Naive B cell (primary cell): ENCODE data around the gene SOS2. TPM values are rescaled to one million over a fixed set of nuclear protein-coding genes. Genes with fewer than 3 reads are reported as not detected.
A peak's percentile ranks its signal among the peaks of the same experiment; 100 is the strongest.

Source experiments
- ATAC-seq, 2 donors: fragments of 150-1000 bp; cut with Tn5 transposase; 2 replicates each; pipeline ENCODE4 v1.10.0; 2021; ENCODE audit warnings: low read depth in 2 of 2, mild to moderate bottlenecking in 2 of 2, moderate library complexity in 2 of 2
- DNase-seq: peaks from one replicate; pipeline ENCODE4 v3.0.0; 2022
- H3K27ac Mint-ChIP-seq, 6 donors: one replicate each; pipeline ENCODE4 v1.8.0; 2020 to 2022; ENCODE audit warnings: mild to moderate bottlenecking in 6 of 6, mixed read lengths in 6 of 6, moderate library complexity in 5 of 6, inconsistent platforms in 2 of 6
- H3K27me3 Mint-ChIP-seq, 3 donors: one replicate each; pipeline ENCODE4 v1.8.0; 2021 to 2022; ENCODE audit warnings: mixed read lengths in 3 of 3, mild to moderate bottlenecking in 1 of 3
- H3K36me3 Mint-ChIP-seq, 2 donors: one replicate each; pipeline ENCODE4 v1.8.0; 2020 to 2022; ENCODE audit warnings: mixed read lengths in 2 of 2, inconsistent platforms in 1 of 2, mild to moderate bottlenecking in 1 of 2
- H3K4me1 Mint-ChIP-seq, 3 donors: one replicate each; pipeline ENCODE4 v1.8.0; 2020 to 2022; ENCODE audit warnings: mixed read lengths in 3 of 3, inconsistent platforms in 1 of 3, mild to moderate bottlenecking in 1 of 3, moderate library complexity in 1 of 3
- H3K4me3 Mint-ChIP-seq, 8 donors: one replicate each; pipeline ENCODE4 v1.8.0; 2020 to 2022; ENCODE audit warnings: mild to moderate bottlenecking in 8 of 8, mixed read lengths in 8 of 8, moderate library complexity in 8 of 8, inconsistent platforms in 2 of 8
- H3K9me3 Mint-ChIP-seq, 7 donors: one replicate each; pipeline ENCODE4 v1.8.0; 2020 to 2022; ENCODE audit warnings: mixed read lengths in 7 of 7, mild to moderate bottlenecking in 5 of 7, inconsistent platforms in 2 of 7, moderate library complexity in 1 of 7
- polyA plus RNA-seq, 6 donors: library from polyadenylated mRNA; unstranded; fragments of 300-500 nt; fragmentation: Illumina TruSeq; gene quantifications; one replicate each; pipeline ENCODE4 v1.2.3, GENCODE V29; 2021; ENCODE audit warnings: low read depth in 6 of 6

The SOS2 gene
- 10 to 100 TPM; 15.6 to 34.8 (median 20.3) TPM for polyA plus RNA-seq

DNA sequence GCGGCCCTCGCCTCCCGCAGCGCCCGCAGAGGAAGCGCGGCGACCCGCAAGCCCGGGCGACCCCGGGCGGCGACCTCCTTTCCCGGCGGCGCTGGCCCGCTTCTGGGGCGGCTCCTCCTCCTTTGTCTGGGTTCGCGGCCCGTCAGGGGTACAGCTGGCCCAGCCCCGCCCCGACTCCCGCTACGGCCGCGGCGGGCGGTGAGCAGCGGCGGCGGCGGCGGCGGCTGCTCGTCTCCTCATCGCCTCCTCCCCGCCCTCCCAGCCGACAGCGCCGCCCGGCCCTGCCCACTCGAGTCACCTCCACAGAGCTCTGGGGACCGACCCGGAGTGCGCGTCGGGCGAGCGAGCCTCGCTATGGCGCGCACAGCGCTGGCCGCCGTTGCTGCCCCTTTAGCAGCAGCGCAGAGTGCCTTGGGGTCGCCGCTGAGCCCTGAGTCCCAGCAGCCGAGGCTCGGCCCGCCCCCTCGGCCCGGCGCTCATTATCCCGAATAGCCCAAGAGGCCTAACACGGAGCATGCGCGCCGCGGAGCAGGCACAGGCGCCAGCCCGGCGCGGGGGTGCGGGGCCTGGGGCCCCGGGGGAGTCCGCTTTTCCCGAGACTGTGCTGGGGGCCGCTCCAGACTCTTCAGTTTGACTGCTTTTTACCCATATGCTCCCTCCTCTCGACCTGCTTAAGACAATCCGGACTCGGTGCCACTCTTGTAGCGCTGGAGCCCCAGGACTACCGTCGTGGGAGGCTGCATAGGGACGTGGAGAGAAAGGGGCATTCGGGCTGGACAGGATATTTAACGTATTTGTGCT, at the start of gene SOS2:
Gene SOS2 (minus strand): TSS at position 104 of the 801 bp plus-strand sequence. CDS start 295 bp downstream, outside the sequence.
- H3K27me3 Mint-ChIP-seq: no peaks in the 10 kb centered on the region
- H3K9me3 Mint-ChIP-seq: no peaks in the 10 kb centered on the region
- DNase-seq (peak; percentile 89), ATAC-seq (peak; percentile 86)
- no peaks in the 10 kb centered on the region for H3K36me3 Mint-ChIP-seq
- H3K4me3 Mint-ChIP-seq: peak within 1 kb of the TSS; percentile 86 to 93 (median 90)
- H3K27ac Mint-ChIP-seq: peak within 1 kb of the TSS; percentile 86 to 97 (median 92)
- H3K4me1 Mint-ChIP-seq: peaks cover 9 to 35% (median 23%) of the 10 kb centered on the region in 3 donors

DNA sequence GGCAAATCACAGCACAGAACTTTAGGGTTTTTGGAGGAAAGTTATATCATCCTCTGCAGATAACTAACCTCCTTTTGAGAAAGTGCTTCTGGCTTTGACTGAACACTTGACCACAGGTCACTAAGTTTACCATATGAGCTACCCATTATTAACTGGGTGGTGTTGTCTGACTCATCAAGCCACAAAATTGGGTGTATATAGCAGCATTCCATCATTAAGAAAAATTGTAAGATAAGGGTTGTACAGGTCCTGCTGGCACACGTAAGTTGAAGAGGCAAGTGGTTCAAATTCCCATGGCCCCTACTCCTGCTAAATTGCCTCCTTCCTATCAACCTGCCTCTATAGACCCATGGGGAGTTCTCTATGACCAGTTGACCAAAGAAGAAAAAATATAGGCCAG, 41.1 kb upstream of the SOS2 start:
- no peak for ATAC-seq
- H3K4me3 Mint-ChIP-seq: no peak overlapping the region
- no peaks in the 10 kb centered on the region for H3K4me1 Mint-ChIP-seq
- no peaks in the 10 kb centered on the region for H3K27me3 Mint-ChIP-seq
- DNase-seq: no peak
- peak overlapping the region in 1 of 6 donors; percentile 57 for H3K27ac Mint-ChIP-seq
- no peaks in the 10 kb centered on the region for H3K9me3 Mint-ChIP-seq
- no peaks in the 10 kb centered on the region for H3K36me3 Mint-ChIP-seq

DNA sequence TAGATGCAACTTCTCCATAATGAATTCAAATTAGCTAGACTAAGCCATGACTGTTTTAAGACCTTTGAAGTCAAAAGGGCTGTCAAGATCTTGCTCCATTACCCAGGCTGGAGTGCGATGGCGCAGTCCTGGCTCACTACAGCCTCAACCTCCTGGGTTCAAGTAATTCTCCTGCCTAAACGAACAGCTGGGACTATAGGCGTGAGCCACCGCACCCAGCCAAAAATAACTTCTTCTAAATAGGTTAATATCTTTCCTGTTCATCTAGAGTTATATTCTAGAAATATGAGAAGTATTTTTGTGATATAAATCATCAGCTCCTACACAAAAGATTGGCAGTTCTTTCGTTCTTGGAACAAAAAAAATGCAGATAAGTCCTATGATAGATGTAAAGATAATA, 39.6 kb upstream of the SOS2 start:
- Mint-ChIP-seq H3K27ac (no peak overlapping the region), H3K27me3 (no peaks in the 10 kb centered on the region), H3K36me3 (no peaks in the 10 kb centered on the region), H3K9me3 (no peaks in the 10 kb centered on the region), H3K4me1 (no peaks in the 10 kb centered on the region), H3K4me3 (no peak overlapping the region)
- DNase-seq: no peak
- ATAC-seq: no peak

DNA sequence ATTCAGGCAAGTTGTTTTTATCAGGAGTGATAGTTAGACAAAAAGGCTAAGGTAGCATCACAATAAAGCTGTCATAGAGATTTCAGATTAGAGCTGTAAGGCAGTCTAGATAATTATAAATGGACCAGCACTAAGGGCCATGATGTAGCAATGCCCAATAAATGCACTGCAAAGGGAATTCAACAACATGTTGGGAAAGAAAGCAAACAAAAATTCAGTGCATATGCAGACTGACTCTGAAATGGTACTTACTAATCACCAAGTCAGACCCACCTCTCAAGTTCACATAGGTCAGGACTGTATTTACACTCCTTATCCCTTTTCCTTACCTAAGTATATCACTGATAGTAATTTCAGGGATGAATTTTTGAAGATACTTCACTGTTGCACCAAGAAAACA, 33.7 kb upstream of the SOS2 start:
- Mint-ChIP-seq H3K27me3 (no peaks in the 10 kb centered on the region), H3K4me3 (no peak overlapping the region), H3K4me1 (peaks cover 0 to 4% (median 2%) of the 10 kb centered on the region in 3 donors), H3K27ac (no peak overlapping the region), H3K9me3 (no peaks in the 10 kb centered on the region), H3K36me3 (no peaks in the 10 kb centered on the region)
- DNase-seq (no peak), ATAC-seq (no peak)

DNA sequence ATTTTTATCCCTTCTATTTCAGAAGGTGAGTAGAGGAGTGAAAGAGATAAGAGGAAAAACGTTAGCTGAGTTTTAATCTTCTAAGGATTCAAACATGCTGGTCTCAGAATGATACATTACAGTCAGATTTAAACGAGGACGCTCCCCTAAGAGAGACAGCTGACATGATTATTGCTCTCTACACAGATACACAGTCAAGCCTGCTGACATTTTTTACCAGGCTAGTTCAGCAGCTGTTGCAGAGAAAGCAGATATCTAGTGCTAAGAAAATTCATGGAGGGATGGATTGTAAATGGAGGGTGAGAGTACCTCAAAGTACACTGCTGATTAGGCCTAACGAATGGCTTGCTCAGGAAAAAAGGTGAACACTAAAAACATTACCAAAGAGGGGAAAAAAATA, 31.9 kb upstream of the SOS2 start:
- DNase-seq (no peak), ATAC-seq (no peak)
- H3K4me3 Mint-ChIP-seq: no peak overlapping the region
- no peak overlapping the region for H3K27ac Mint-ChIP-seq
- H3K9me3 Mint-ChIP-seq: no peaks in the 10 kb centered on the region
- H3K4me1 Mint-ChIP-seq: peaks cover 0 to 4% (median 2%) of the 10 kb centered on the region in 3 donors
- no peaks in the 10 kb centered on the region for H3K36me3 Mint-ChIP-seq
- H3K27me3 Mint-ChIP-seq: no peaks in the 10 kb centered on the region

DNA sequence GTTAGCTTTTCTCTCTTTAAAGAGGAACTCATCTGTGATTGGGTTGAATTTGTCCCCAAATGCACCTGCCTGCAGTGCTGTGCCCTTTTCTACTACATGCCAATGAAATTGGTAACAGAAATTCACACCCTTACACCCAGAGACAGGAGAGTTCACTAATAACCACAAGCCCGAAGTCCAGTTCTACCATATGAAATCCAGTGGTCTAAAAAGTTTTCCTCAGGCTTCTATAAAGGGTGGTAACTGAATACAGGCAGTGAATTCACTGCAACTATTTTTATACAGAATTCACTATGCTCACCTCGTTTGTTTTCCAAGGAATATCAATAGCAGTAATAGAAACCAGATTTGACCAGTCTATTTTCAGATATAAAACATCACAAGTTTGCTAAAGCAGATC, 31.5 kb upstream of the SOS2 start:
- peaks cover 0 to 4% (median 2%) of the 10 kb centered on the region in 3 donors for H3K4me1 Mint-ChIP-seq
- H3K36me3 Mint-ChIP-seq: no peaks in the 10 kb centered on the region
- no peaks in the 10 kb centered on the region for H3K9me3 Mint-ChIP-seq
- no peak overlapping the region for H3K4me3 Mint-ChIP-seq
- ATAC-seq (no peak), DNase-seq (no peak)
- no peak overlapping the region for H3K27ac Mint-ChIP-seq
- H3K27me3 Mint-ChIP-seq: no peaks in the 10 kb centered on the region

DNA sequence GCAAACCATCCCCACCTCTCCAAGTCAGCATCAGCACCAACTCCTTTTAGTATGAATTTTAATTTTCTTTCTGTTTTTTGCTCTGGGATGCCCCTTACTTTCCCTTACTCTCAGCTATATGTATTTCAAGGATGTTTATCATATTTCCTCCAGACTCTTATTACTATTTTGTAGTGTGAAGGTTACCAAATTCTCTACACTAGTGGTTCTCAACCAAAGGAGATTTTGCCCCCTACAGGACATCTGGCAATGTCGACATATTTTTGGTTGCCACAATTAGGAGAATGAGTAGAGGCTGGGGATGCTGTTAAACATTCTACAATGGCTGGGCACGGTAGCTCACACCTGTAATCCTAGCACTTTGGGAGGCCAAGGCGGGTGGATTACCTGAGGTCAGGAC, 29.1 kb upstream of the SOS2 start:
- Mint-ChIP-seq H3K4me3 (no peak overlapping the region), H3K9me3 (no peaks in the 10 kb centered on the region), H3K36me3 (no peaks in the 10 kb centered on the region), H3K27ac (peak overlapping the region in 1 of 6 donors; percentile 2), H3K4me1 (peaks cover 0 to 6% (median 4%) of the 10 kb centered on the region in 3 donors), H3K27me3 (no peaks in the 10 kb centered on the region)
- DNase-seq (peak; percentile 21), ATAC-seq (peak; percentile 65 to 79)

DNA sequence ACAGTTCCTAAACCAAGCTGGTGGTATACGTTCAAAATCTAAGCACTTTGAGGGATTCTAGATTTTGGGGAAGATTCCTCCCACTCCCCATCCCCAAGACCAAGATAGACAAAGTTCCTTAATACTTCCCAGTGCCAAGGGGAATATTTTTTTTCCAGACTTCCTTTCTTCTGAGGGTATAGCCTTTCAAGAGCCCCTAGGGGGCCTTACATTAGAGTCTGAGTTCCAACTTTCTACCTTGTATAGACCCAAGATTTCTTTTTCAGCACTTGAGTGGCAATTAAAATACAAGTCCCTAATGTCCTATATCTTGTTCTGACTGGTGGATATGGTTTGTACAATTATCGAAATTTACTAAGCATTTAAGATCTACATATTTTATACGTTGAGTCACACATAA, 28.7 kb upstream of the SOS2 start:
- Mint-ChIP-seq H3K27ac (peak overlapping the region in 1 of 6 donors; percentile 2), H3K27me3 (no peaks in the 10 kb centered on the region), H3K36me3 (no peaks in the 10 kb centered on the region), H3K4me3 (no peak overlapping the region), H3K4me1 (peaks cover 0 to 6% (median 4%) of the 10 kb centered on the region in 3 donors), H3K9me3 (no peaks in the 10 kb centered on the region)
- ATAC-seq: no peak
- DNase-seq: no peak

DNA sequence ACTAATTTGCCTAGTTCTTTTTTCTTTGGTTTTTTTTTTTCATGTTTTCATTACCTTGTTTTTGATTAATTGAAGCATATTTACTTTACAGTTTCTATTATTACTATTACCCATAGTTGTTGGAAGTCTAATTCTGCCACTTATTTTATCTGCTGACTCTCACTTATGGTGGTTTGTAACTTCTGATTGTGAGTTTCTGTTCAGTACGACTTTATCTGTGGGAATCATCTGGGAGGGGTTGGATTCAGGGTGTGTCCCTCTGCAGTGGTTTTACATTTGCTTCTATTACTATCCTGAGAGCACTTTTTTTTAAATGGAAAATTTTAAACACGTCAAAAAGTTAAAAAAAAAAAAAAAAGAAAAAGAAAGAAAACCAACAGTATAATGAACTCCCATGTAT, 26.4 kb upstream of the SOS2 start:
- DNase-seq (no peak), ATAC-seq (no peak)
- Mint-ChIP-seq H3K36me3 (peaks cover 0 to 9% of the 10 kb centered on the region in 2 donors), H3K27me3 (no peaks in the 10 kb centered on the region), H3K4me1 (peaks cover 0 to 6% (median 4%) of the 10 kb centered on the region in 3 donors), H3K27ac (peak overlapping the region in 3 of 6 donors; percentile 38 to 70 (median 53)), H3K9me3 (peaks cover 0 to 5% (median 4%) of the 10 kb centered on the region in 7 donors), H3K4me3 (no peak overlapping the region)

DNA sequence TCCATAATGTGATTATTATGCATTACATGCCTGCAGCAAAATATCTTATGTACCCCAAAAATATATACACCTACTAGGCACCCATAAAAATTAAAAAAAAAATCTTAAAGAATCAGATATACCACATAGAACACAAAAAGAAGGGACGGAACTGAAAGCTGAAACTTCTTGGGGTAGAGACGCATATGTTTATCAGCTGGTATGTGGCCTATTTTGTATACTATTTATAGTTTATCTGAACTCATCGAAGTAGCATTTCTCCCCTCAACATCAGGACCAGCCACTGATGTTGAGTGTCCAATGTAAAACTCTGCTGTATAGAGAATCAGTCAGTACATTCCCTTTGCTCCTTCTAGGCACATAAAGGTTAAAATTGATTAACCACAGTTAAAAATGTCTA, 22.9 kb upstream of the SOS2 start:
- no peak overlapping the region for H3K27ac Mint-ChIP-seq
- H3K4me1 Mint-ChIP-seq: peaks cover 0 to 4% (median 0%) of the 10 kb centered on the region in 3 donors
- no peak overlapping the region for H3K4me3 Mint-ChIP-seq
- no peak for DNase-seq
- H3K9me3 Mint-ChIP-seq: peaks cover 0 to 16% (median 9%) of the 10 kb centered on the region in 7 donors
- ATAC-seq: no peak
- H3K36me3 Mint-ChIP-seq: peaks cover 0 to 21% of the 10 kb centered on the region in 2 donors
- H3K27me3 Mint-ChIP-seq: no peaks in the 10 kb centered on the region

DNA sequence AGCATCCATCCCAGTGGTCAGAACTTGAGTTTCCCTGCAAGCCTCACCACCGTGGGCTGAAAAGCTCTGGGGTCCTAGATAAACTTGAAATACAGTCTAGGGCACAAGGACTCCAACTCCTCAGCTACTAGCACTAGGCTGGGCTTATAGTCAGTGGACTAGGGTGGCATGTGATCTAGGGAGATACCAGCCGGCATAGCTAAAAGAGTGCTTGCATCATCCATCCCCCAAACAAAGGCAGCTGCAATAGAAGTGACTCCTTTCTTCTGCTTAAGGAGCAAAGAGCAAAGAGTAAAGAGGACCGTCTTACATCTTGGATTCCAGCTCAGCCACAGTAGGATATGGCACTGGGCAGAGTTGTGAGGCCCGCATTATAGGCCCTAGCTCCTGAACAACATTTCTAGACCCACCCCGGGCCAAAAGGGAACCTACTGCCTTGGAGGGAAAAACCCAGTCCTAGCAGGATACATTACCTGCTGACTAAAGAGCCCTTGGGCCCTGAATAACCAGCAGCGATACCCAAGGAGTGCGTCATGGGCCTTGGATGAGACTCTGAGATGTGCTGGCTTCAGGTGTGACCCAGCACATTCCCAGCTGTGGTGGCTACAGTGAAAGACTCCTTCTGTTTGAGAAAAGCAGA, 17.9 kb upstream of the SOS2 start:
- DNase-seq (no peak), ATAC-seq (no peak)
- H3K4me1 Mint-ChIP-seq: no peaks in the 10 kb centered on the region
- H3K4me3 Mint-ChIP-seq: no peak overlapping the region
- H3K27ac Mint-ChIP-seq: no peak overlapping the region
- peaks cover 0 to 16% (median 9%) of the 10 kb centered on the region in 7 donors for H3K9me3 Mint-ChIP-seq
- H3K27me3 Mint-ChIP-seq: no peaks in the 10 kb centered on the region
- peaks cover 0 to 21% of the 10 kb centered on the region in 2 donors for H3K36me3 Mint-ChIP-seq

DNA sequence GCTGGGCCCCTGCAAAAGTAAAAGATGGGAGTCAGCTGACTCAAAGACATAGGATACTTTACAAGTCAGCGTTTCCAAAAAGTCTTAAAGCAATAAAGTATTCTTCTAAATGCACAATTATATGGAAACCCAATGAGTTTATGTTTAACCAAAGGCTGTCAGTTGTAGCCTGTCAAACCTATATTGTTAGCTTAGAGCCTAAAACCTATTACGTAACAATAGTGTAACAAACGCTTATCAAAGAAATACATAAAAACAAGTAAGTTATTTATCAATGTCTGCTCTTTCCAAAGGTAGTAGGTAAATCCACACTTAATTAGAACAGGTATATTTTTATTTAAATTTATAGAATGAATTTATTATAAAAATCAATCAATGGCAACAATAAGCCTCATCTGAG, 15.9 kb upstream of the SOS2 start:
- peaks cover 0 to 7% of the 10 kb centered on the region in 2 donors for H3K36me3 Mint-ChIP-seq
- DNase-seq (no peak), ATAC-seq (no peak)
- H3K27ac Mint-ChIP-seq: no peak overlapping the region
- no peaks in the 10 kb centered on the region for H3K27me3 Mint-ChIP-seq
- no peak overlapping the region for H3K4me3 Mint-ChIP-seq
- H3K9me3 Mint-ChIP-seq: peaks cover 0 to 7% (median under 1%) of the 10 kb centered on the region in 7 donors
- H3K4me1 Mint-ChIP-seq: no peaks in the 10 kb centered on the region

DNA sequence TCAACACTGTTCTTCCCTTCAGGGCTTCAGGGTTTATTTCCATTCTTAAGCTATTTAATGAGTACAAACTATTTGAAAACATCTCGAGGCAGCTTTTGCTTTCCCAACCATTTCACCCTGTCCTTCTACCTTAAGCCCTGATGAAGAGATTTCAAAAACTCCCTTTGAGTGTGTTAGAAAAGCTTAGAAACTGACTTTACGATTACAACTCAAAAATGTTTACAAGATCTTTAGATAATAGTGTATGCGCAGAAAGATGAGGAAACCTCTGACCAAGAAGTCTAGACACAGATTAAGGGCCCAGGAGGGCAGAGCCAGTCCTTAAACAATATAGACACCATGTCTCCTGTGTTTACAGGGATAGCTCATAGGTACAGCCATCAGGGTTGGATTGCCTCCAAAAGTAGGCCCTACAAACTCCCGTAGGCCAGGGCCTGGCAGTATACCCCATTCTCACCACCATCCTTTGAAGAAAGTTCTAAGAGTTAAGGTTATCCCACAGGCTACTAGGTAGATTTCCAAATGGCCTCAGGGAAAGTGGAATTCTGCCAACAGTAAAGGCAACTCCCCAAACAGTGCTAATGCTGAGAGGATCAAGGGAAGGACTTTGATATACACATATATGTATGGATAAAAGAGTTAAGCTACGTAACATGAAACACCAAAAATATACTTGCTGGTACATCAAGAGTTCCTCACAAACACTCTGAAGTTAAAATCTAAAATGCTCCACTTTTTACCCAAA, 11.4 kb upstream of the SOS2 start:
- no peaks in the 10 kb centered on the region for H3K27me3 Mint-ChIP-seq
- H3K27ac Mint-ChIP-seq: peak overlapping the region in 2 of 6 donors; percentile 11 to 29
- H3K36me3 Mint-ChIP-seq: no peaks in the 10 kb centered on the region
- peaks cover 2 to 4% (median 3%) of the 10 kb centered on the region in 3 donors for H3K4me1 Mint-ChIP-seq
- H3K4me3 Mint-ChIP-seq: no peak overlapping the region
- H3K9me3 Mint-ChIP-seq: no peaks in the 10 kb centered on the region
- ATAC-seq: no peak
- DNase-seq: no peak
